HG02938 (cell line): ENCODE data around the gene METTL1.
"Not testable (repeated sequence)": the region's sequence is repeated elsewhere in the genome, so short reads cannot be mapped to it uniquely, and the experiment has no call there.

Source experiments
- ATAC-seq: cut with Tn5 transposase; IDR thresholded peaks from one replicate; pipeline ENCODE4 v1.9.1; 2021; ENCODE audit warnings: mild to moderate bottlenecking, moderate library complexity; ENCODE audit not compliant: unreplicated experiment

The METTL1 gene

DNA sequence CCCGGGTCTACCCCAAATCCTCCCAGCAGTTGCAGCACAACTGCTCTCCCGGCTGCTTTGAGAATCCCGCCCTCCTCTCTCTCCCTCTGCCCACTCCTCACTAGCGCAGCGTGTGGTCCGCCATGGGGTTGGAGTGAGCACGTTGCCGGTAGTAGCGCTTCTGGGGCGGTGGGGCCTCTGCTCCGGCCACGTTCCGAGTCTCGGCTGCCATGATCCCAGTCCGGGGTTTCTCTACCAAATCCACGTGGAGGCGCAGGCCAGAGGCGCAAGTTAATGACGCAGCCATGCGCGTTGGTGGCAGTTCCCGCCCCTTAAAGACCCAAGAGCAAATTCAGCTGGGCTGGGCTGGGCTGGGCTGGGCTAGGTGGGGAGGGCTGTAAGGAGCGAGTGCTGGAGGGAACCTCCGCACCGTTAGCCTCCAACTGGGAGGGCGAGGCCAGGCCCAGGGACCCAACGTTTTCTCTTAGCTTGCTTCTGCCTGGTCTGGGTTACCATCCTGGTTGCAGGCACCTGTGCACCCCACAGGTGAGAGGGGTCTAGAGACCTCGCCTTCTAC is at the start of gene METTL1:
TSS of gene METTL1 (minus strand) at position 233 of the 556 bp plus-strand sequence. CDS start at position 211, 22 bp downstream.
- peak; percentile 74 for ATAC-seq

DNA sequence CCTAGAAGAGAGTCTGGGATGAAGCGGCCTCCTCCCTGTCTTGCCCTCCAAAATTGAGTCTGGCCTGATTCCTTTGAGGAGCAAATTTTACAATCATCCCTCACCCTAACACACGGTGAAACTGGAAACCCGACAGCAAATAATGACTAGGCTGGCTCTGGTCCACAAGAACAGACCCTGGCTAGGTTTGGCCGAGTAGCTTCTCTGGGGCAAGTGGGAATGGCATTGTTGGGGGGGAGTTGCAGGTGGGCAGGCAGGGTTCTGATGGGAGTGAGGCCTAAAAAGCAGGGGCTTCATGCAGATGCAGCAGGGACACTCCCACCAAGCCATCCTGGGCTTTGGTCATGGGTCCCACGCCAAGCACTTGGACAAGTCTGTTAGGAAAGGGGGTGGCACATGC is 49.1 kb upstream of the METTL1 start:
- not testable (repeated sequence) for ATAC-seq

DNA sequence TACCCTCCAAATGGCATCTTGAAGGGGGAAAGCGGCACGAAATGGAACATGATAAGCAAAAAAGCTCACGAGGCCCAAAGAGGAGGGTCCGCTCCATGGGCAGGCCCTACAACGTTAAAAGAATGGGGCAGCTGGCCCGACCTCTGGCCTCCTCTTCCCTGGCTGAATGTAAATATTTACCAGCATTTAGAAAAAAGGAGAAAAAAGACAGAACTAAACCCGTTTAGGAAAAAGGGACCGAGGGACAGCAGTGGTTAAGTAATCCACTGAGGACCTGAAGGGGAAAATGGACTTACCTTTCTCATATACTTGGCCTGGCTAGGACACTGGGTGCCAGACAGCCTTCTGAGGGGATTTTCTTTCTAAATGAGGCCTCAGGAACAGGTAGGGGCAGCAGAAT is 48.2 kb upstream of the METTL1 start:
- not testable (repeated sequence) for ATAC-seq

DNA sequence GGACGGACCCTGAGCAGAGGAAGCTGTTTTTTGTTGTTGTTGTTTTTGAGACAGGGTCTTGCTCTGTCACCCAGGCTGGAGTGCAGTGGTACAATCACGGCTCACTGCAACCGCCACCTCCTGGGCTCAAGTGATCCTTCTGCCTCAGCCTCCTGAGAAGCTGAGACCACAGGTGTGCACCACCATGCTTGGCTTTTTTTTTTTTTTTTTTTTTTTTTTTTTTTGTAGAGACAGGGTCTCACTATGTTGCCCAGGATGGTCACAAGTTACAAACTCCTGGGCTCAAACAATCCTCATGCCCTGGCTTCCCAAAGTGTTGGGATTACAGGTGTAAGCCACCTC is 46.1 kb upstream of the METTL1 start:
- not testable (repeated sequence) for ATAC-seq

DNA sequence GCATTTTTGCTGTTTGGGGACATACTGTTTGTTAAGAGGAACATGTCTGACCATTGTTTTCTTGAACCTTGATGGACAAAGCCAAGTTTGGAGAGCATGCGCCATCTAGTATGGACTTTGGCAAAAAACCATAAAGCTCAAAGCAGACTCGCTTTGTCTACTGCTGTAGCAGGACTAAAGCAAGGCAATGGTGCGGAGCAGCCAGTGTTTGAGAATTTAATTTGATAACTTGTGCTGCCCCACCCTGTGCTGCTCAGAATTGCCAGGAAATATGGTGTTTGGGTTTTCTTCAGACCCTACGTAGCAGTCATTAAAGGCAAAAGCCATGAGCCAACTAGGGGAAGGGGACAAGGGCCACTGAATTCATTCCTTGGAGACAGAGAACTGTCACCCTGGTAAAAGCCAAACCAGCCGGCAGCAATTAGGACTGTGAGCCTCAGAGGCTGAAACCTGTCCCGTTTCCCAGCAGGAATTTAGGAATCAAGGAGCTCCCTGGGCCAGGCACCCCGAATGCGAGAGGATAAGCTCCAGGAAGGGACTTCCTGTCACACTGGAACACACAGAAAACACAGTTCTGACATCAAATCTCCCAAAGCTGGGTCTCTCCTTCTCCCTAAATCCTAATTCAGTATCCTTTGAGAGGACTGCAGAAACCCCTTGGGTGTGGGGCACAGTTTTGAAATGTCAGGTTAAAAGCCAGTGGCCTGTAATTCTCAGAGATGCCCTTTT is 45.5 kb upstream of the METTL1 start:
- no peak for ATAC-seq

DNA sequence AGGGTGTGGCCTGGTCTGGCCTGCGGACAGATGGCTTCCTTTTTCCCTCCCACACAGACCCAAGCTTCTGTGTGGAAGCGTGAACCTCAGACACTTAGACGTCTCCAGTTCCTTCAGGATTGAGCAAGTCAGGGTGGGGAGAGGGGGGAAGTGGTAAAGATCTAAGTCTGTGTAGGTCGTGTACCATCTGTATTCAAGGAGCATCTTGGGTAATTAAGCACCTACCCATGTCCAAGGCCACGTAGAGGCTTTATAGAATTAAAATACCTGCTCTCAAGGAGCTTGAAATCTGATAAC is 44.9 kb upstream of the METTL1 start:
- no peak for ATAC-seq

DNA sequence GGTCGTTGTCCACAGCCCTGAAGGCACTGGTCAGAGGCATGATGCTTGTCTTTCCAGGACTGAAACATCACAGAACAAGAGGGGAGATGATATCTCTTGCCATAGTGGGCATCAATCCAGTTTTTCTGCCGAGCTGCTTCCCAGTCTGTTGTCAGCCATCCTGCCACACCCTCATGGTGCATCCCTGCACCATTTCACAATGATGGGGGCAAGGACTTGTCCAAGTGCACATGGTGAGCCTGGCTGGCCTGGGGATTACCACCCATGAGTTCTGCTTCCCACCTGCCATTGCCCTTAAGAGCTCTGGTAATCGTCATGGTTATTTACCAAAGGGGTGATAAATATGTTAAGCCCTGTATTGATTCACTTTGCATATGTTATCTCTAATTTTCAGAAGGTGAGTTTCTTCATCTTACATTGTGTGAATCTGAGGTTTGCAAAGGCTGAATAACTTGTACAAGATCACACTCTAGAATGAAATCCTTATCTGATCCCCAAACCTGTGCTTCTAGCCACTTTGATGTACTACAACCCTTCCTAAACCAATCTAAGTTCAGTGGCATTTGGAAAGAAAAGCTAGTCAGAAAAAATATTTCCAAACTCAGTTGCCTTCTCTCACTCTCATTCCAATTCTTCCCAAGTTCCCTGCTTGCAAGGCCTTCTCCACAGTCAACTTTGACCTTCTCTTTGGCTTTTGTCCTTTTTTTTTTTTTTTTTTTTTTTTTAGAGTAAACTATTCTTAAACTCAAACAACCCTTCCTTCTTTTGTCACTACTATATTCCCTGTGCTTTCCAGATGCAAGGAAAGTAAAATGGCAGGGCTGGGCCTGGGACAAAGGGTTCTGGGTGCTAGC is 44.3 kb upstream of the METTL1 start:
- ATAC-seq = no peak

DNA sequence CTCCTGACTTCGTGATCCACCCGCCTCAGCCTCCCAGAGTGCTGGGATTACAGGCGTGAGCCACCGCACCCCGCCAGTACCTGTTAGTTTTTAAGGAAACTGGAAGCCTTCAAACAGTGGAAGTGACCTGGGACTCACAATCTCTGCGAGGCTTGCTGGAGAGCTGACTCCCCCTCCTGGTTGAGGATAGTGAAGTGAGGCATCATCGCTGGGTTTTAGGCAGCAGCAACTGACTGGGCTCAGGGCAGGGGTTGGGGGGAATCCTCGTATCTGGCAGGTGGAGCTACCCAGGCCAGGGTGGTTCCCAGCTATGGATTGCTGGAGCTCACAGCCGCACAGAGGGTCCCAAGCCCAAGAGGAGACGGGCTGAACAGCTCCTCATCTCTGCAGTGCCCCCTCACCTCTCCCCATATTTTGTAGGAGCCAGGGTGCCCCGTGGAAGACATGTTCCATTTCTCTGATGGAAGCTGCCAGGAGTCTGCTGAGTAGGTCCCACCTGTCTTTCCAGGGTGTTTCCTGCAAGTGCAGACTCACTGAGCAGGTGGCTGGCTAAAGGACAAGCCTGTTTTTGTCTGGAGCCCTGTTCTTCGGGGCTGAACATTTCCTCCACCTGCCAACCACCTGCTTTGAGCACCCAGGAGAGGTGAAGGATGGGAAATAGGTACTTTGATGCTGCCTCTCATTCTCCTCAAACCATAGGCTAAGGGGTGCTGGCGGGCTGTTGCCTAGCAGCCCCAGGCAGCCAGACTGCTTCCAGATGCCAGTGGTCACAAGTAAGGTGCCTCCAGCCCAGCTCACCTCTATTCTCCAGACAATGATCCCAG is 43.5 kb upstream of the METTL1 start:
- no peak for ATAC-seq

DNA sequence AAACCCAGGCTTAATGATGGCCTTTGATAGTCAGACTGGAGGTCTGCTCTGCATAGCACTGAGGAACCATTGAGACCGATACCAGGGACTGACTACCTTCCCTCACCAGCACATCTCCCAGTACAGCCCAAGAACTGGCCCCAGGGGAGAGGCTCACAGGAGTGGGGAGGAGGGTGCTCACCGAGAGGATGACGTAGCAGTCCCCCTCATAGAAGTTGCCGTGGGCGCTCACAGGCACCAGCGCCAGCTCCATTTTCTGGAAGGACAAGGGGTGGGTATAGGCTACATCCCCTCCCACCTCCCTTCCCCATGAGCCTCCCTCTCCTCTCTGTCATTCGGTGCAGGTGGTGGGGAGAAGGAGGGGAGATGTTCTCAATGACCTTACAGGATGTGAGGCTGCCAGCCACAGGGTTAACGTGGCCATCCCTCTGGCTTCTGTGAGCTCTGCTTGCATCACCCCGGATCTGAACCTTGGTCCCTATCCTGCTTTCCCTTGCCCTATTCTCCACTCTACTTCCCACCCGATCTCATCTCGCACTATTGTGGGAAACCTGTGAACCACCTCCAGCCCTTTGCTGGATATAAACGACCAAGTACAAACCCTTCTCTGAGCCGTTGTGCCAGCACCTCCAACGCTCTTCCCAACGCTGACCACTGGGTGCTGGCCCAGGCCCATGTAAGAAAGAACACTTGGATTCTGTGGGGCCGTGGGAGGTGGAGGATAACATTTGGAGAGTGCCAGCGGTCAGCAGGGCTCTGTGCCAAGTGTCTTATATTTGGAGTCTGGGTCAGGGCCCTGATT is 42.3 kb upstream of the METTL1 start:
- ATAC-seq = no peak

DNA sequence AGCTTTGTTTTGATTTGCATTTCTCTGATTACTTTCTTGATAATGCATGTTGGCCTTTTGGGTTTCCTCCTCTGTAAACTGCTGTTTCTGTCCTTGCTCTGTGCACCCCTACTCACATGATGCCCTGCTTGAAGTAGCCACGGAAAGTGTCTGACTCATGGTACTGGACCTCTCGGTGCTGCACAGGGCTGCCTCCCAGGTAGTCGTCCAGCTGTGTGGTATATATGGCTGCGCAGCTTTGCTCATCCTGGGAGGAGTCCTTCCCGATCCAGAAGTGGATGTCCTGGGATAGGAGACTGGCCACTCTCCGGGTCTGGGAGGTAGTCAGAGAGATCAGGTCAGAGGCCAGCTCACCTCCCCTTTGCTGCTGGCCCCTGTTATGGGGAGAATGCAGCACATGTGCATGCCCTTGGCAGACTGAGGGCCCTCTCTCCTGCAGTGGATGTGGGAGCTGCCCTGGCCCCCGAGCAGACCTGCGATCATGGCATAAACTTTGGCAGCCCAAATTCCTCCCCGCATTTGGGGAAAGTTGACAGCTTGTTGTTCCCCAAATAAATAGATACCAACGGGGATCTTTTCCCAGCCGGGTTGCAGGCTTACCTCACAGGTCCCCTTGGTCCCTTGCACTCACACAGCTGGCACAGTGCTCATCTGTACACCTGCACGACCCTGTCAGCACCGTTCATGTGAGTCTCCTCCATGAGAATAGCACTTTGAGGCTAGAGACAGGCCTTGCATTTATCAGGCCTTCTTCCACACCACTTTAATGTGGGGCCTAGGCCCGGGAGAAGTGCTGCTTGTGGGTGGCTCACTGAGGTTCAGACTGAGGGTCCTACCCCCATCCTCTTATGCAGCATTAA is 41.4 kb upstream of the METTL1 start:
- ATAC-seq = no peak

DNA sequence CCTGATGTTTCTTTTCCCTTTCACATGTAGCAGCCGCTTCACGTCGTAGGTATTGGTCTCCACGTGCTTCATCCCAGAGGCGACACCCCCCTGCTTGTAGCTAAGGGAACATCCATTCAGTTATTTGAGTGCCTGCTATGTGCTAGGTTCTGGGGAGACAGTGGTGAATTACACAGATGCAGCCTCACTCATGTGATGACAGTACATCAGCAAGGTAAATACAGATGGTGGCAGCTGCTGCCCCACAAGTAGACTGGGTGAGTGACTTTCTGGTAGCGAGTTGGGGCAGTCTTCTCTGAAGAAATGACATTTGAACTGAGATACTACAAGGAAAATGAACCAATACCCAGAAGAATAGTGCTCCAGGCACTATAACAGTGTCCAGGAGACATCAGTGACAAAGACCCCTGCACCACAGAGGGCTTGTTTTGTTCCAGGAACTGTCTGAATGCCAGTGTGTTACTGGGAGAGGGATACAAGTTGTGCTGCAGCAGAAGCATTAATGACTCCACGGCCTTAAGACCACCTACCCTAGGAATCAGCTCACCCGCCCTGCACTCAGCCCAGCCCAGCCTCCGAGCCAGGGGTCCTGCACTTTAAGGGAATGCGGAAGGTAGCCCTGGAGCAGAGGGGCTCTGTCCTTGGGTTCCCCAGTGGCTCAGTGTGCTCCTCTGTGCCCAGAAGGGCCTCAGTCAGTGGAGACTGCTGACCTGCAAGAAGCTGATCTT is 39.3 kb upstream of the METTL1 start:
- no peak for ATAC-seq

DNA sequence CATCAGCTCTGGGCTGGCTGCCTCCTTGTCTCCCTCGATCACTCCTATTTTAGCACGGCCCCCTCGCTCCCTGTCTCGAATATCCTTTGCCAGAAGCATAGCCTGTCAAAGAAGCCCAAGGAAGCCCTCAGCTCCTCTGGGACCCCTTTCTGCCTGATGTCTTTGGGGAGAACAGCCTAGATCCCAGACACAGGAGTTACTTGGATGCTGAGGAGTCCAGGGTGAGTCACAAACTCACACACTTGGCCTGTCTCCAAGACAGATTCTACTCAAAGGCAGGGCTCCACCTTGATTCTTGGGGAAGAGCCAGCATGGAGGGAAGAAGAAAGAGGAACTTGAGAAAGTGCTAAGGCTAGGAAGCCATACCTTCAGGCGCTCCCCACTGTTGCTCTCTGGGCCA is 38.5 kb upstream of the METTL1 start:
- no peak for ATAC-seq

DNA sequence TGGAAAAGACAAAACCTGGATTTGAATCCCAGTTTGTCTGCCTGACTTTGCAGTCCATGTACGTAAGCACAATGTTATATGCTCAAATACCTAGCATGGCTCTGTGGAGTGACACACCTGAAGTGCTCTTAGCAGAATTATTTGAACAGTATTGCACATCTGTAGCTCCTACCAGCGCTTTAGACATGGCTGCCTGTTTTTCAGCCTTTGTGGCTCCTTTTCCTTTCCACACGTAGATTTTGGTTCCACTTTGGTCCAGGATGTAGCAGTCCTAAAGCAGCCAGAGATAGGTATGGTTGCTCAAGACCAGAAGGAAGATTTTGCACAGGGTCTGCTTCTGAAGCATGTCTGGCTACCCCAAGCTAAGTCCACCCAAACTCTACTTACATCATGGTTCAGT is 37.5 kb upstream of the METTL1 start:
- no peak for ATAC-seq

DNA sequence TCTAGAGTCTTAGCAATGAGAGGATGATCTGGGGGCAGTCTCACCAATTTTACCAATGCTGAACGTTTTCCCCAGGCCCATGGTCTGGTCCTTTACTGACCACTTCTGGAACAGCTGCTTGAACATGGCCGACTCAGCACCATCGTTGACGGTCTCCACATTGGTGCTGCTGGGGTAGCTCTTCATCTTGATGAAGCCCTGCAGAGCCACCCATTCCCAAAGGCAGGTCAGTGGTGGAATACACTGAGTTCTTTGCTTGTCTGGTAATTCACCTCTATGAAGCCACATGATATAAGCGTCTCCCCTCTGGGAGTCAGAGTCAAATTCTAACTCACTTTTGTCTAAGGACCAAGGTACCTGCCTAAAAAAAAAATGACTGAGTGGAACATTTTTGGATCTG is 36.4 kb upstream of the METTL1 start:
- no peak for ATAC-seq

DNA sequence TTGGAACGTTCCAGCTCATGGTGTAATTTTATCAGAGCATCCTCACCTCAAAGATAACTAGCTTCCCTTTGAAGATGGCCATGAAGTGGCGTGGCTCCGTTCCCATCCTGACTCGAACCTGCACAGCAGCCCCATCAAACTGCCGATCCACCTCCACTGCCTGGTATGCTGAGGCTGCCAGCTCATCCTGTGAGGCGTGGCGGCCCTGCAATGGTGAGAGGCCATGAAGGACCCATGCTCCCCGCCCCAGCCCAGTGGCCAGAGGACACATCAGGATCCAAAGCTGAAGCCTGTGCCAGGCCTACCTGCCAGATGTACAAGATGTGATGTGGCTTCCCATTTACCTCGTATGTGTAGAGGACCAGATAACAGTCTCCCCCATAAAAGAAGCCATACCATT is 35.4 kb upstream of the METTL1 start:
- ATAC-seq = no peak

DNA sequence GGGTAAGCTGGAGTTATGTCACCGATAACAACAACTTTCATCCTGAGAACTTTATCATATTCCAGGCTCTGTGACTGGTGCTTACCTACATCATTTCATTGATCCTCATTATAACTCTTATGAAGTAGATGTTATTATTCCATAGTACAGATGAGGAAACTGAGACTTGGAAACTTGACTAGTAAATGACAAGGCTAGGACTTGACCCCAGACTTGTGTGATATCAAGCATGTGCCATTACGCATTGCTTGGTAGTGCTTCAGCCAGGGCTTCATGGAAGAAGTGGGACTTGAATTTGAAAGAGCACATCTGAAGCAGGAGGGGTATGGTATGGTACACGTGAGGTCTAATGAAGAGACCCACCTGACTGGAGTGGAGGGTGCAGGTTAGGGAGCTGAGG is 34.8 kb upstream of the METTL1 start:
- no peak for ATAC-seq

DNA sequence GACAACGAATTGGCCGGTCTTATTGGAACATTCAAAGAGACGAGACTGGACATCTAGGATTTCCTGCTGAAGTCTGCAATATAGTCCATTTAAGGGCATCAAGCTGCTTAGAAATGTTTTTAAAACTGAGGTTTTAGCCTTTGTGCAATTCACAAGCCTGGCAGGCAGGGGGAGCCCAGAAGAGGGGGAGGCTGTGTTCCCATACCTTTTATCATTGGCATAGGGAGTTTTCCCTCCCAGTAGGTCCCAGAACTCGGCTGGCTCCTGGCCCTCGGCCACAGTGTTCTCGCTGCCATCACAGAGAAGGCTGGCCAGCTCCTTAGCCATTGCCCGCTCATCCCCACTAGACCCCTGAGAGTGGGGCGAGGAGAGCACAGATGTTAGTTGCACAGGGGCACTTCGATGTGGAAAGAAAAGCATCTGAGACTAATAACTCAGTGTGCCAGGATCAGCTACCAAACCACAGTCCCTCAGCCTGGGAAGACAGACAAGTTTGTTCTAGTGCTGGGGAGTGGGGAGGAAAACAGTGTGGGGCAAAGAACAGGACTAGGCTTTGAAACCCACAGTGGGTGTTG is 31.5 kb upstream of the METTL1 start:
- ATAC-seq = no peak

DNA sequence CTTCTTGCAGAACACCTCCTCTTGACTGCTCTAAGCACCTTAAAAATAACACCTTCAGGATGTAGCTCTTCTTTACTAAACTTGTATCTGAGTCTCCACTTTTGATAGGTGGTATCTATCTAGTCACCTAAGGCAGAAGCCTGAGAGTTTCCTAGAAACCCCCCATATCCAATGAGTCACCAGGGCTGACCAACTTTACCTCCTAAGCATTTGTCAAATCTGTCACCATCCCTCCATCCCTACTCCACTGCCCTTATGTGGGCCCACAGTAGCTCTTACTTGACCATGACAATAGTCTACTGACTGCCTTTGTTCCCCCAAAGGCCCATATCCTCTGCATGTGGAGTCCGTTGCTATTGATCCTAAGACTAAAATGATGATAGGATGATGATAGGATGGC is 30.7 kb upstream of the METTL1 start:
- ATAC-seq = no peak

DNA sequence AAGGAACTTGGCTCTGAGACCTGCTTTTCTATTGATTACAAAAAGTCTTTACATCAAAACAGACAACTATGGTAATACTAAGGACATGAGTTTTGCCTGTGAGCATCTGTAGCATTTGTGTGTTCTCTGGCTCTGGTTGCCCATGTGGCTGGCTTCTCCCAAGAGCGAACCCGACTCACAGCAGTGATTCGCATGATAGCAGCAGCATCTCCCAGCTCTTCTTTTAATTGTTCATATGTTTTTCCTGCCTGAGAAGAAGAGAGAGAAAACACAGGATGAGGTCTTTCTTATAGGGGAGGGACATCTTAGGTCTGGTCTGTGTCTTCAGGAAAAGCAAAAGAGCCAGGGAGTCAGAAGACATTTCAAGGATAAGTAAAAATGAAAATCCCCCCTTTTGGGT is 29.1 kb upstream of the METTL1 start:
- ATAC-seq = no peak
